ENCODE measurements around the gene TJP3.

DNA sequence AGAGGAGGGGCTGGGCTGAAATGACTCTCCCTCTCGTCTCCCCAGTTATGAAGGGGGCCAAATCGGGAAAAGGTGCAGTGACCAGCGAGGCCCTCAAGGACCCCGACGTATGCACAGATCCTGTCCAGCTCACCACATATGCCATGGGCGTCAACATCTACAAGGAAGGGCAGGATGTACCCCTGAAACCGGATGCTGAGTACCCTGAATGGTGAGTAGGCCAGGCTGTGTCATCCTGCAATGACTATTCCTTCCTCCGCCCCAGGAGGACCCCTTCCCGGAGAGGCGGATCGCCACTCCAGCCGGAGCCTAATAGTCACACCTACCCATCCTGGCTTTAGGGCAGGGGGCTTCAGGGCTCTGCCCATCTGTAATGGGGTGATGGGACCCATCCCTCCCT, 56.9 kb downstream of the TJP3 start:
- TF ChIP-seq, protein P1, sequence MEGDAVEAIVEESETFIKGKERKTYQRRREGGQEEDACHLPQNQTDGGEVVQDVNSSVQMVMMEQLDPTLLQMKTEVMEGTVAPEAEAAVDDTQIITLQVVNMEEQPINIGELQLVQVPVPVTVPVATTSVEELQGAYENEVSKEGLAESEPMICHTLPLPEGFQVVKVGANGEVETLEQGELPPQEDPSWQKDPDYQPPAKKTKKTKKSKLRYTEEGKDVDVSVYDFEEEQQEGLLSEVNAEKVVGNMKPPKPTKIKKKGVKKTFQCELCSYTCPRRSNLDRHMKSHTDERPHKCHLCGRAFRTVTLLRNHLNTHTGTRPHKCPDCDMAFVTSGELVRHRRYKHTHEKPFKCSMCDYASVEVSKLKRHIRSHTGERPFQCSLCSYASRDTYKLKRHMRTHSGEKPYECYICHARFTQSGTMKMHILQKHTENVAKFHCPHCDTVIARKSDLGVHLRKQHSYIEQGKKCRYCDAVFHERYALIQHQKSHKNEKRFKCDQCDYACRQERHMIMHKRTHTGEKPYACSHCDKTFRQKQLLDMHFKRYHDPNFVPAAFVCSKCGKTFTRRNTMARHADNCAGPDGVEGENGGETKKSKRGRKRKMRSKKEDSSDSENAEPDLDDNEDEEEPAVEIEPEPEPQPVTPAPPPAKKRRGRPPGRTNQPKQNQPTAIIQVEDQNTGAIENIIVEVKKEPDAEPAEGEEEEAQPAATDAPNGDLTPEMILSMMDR (IDR thresholded peaks at IDR 0.05): no peak
- TF ChIP-seq POLR2A (IDR thresholded peaks at IDR 0.05): no peak
- no peak for TF ChIP-seq EP300 (IDR thresholded peaks at IDR 0.05)
